ENCODE measurements around the gene MCAT. TPM values are rescaled to one million over a fixed set of nuclear protein-coding genes. Genes with fewer than 3 reads are reported as not detected.

The MCAT gene
- total RNA-seq, 1 experiment from 2014 or later = 16.3 TPM

DNA sequence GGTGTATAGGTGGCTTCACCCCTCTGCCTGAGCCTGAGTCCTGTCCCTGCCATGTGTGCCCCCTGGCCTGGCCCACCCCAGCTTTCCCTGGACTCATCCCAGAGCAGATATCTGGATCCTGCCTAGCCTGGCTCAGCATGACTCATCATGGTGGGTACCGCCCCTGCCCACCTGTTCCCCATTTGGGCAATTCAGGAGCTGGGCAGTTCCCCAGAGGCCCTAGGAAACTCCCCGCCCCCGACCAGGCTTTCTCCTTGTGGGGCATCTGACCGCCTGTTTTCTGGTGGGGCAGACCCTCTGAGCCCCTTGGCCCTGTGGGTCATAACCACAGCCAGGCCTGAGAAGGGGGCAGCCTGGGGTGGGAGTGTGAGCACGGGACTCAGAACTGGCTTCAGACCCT is 12.6 kb upstream of the MCAT start:
- no peak for ATAC-seq
- intact Hi-C loops (cut with micrococcal nuclease; ENCODE audit: unreplicated experiment) (no loop called here), in situ Hi-C loops (cut with HindIII; ENCODE audit: low pct_unique_long_range_greater_than_20kb, low sequenced_read_pairs) (no loop called here)
- ChIA-PET POLR2A (no interaction called here), CTCF (no interaction called here)
- Histone ChIP-seq H3K4me1 (ENCODE audit: control insufficient read depth, insufficient read depth, low read length) (peaks cover 6% of the 10 kb centered on the region; the same call in 1 of the 2 replicates), H3K27ac (ENCODE audit: low read length) (no peak overlapping the region), H3K36me3 (ENCODE audit: control insufficient read depth, insufficient read depth, low read length) (no peaks in the 10 kb centered on the region), H3K9me3 (ENCODE audit: control insufficient read depth, insufficient read depth, low read depth, low read length) (no peaks in the 10 kb centered on the region), H3K27me3 (ENCODE audit: control insufficient read depth, insufficient read depth, low read length) (no peaks in the 10 kb centered on the region), H3K4me3 (ENCODE audit: low read depth in 2 of 2, low read length in 2 of 2) (no peak overlapping the region)
- TF ChIP-seq, protein P1, sequence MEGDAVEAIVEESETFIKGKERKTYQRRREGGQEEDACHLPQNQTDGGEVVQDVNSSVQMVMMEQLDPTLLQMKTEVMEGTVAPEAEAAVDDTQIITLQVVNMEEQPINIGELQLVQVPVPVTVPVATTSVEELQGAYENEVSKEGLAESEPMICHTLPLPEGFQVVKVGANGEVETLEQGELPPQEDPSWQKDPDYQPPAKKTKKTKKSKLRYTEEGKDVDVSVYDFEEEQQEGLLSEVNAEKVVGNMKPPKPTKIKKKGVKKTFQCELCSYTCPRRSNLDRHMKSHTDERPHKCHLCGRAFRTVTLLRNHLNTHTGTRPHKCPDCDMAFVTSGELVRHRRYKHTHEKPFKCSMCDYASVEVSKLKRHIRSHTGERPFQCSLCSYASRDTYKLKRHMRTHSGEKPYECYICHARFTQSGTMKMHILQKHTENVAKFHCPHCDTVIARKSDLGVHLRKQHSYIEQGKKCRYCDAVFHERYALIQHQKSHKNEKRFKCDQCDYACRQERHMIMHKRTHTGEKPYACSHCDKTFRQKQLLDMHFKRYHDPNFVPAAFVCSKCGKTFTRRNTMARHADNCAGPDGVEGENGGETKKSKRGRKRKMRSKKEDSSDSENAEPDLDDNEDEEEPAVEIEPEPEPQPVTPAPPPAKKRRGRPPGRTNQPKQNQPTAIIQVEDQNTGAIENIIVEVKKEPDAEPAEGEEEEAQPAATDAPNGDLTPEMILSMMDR (IDR thresholded peaks at IDR 0.05) = no peak
- no peak for TF ChIP-seq SIN3A (IDR thresholded peaks at IDR 0.05; ENCODE audit: borderline replicate concordance, insufficient read depth, low read depth, low read length)
- TF ChIP-seq, protein P2, sequence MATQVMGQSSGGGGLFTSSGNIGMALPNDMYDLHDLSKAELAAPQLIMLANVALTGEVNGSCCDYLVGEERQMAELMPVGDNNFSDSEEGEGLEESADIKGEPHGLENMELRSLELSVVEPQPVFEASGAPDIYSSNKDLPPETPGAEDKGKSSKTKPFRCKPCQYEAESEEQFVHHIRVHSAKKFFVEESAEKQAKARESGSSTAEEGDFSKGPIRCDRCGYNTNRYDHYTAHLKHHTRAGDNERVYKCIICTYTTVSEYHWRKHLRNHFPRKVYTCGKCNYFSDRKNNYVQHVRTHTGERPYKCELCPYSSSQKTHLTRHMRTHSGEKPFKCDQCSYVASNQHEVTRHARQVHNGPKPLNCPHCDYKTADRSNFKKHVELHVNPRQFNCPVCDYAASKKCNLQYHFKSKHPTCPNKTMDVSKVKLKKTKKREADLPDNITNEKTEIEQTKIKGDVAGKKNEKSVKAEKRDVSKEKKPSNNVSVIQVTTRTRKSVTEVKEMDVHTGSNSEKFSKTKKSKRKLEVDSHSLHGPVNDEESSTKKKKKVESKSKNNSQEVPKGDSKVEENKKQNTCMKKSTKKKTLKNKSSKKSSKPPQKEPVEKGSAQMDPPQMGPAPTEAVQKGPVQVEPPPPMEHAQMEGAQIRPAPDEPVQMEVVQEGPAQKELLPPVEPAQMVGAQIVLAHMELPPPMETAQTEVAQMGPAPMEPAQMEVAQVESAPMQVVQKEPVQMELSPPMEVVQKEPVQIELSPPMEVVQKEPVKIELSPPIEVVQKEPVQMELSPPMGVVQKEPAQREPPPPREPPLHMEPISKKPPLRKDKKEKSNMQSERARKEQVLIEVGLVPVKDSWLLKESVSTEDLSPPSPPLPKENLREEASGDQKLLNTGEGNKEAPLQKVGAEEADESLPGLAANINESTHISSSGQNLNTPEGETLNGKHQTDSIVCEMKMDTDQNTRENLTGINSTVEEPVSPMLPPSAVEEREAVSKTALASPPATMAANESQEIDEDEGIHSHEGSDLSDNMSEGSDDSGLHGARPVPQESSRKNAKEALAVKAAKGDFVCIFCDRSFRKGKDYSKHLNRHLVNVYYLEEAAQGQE (IDR thresholded peaks at IDR 0.05; ENCODE audit: insufficient read depth in 1 of 2, low read depth in 2 of 2, low read length in 1 of 2) = no peak
- no peak for TF ChIP-seq POLR2AphosphoS5 (IDR thresholded peaks at IDR 0.05; ENCODE audit: low read depth, low read length)
- TF ChIP-seq TCF7L2 (IDR thresholded peaks at IDR 0.05; ENCODE audit: low read depth, low read length) = no peak
- BruUV-seq (replicated peaks) = no TSS peak
- no peak for DNase-seq (ENCODE audit: low read depth, low spot score)

DNA sequence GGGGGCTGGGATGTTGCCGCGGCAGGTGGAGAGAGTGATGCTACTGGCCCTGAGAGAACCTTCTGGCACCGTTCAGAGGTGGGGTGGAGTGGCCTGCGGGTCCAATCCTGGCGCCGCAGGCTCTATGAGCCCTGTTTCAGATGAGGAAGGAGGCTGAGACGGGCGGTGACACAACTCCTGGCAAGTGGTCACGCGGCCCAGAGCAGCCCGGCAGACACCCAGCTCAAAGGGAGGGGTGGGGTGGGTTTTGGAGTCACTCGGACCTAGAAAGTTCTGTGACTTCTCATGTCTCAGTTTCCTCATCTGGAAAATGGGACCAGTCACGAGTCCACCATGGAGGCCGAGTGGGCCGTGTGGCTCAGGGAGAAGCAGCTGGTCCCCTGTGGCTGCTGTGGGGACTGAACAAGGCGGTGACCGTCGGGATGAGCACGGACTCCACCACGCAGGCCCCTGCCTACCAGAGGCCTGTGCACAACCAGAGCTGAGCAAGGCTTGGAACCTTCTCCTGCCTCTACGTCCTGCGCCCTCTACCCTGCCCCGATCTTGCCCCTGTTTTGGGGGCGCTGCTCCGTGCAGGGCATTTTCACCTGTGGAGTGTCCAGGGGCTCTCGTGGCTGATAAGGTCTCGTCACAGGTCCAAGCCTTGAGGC is 11.8 kb upstream of the MCAT start:
- TF ChIP-seq, protein P1 (IDR thresholded peaks at IDR 0.05) = no peak
- Histone ChIP-seq H3K27me3 (ENCODE audit: control insufficient read depth, insufficient read depth, low read length) (no peaks in the 10 kb centered on the region), H3K36me3 (ENCODE audit: control insufficient read depth, insufficient read depth, low read length) (no peaks in the 10 kb centered on the region), H3K9me3 (ENCODE audit: control insufficient read depth, insufficient read depth, low read depth, low read length) (no peaks in the 10 kb centered on the region), H3K4me3 (ENCODE audit: low read depth in 2 of 2, low read length in 2 of 2) (no peak overlapping the region), H3K4me1 (ENCODE audit: control insufficient read depth, insufficient read depth, low read length) (peaks cover 6% of the 10 kb centered on the region; the same call in 1 of the 2 replicates), H3K27ac (ENCODE audit: low read length) (no peak overlapping the region)
- ATAC-seq (no peak), DNase-seq (ENCODE audit: low read depth, low spot score) (no peak)
- in situ Hi-C loops (cut with HindIII; ENCODE audit: low pct_unique_long_range_greater_than_20kb, low sequenced_read_pairs) = no loop called here
- ChIA-PET POLR2A (no interaction called here), CTCF (no interaction called here)
- BruUV-seq (replicated peaks) = no TSS peak
- intact Hi-C loops (cut with micrococcal nuclease; ENCODE audit: unreplicated experiment) = no loop called here
